Glomerular endothelial cell (primary cell): ENCODE data around the gene PTGIR. TPM values are rescaled to one million over a fixed set of nuclear protein-coding genes. Genes with fewer than 3 reads are reported as not detected.
"Not testable (repeated sequence)": the region's sequence is repeated elsewhere in the genome, so short reads cannot be mapped to it uniquely, and the experiment has no call there.

Source experiments
- DNase-seq: peaks from one replicate; pipeline ENCODE4 v3.0.0-alpha.2; 2011; ENCODE audit warnings: low read depth, low spot score; ENCODE audit errors: extremely low read depth
- total RNA-seq: library from RNA; depleted of rRNA; stranded (reverse); fragments of >200 nt; gene quantifications from 2 replicates; pipeline ENCODE4 v1.2.3, GENCODE V29; 2015

Gene PTGIR
- total RNA-seq, 1 donor from 2014 or later: 1.6 TPM

DNA sequence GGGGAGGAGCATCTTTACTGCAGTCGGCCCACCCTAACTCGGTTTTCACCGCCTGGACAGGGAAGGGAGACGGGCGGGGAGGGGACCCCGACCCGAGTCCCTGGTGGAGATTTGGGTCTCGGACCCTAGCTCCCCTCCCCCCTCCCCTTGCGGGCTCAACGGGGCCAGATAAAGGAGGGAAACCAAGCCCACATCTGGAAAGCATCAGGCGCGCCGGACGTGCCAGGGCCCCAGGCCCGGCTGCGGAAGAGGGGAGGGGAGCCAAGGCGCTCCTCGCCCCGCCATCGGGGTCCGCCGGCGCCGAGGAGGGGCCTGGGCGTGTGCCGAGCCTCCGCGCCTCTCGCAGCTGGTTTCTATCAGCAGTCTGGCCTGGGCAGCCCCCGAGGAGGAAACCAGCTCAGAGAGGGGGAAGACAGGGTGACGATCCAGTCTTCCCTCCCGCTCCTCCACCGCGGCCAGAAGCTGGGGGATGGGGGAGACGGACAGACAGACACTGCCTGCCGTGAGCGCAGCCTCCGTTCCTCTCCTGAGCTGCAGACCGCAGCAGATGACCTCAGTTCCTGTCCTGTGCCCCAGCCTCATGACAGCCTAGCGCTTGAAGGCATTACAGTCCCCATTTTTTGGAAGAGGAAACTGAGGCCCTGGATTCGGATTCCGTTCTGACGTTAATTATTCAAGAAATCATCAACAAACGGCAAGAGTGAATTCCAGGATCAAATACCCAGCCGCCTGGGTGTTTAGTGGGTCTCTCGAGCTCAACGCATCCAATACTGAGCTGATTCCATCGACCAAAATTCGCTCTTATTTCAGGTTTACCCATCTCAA is 14.7 kb upstream of the PTGIR start:
- DNase-seq: no peak

GRCh38 chr19:46637224-46637623 is 12.3 kb upstream of the PTGIR start:
- DNase-seq: no peak

GRCh38 chr19:46635920-46636761 is 11.3 kb upstream of the PTGIR start, which contains the start of gene GNG8:
GNG8 (minus strand) TSS chr19:46636202; CDS start chr19:46634682, 1,520 bp downstream.
- no peak for DNase-seq

GRCh38 chr19:46634656-46635218 is 9.8 kb upstream of the PTGIR start:
- no peak for DNase-seq

DNA sequence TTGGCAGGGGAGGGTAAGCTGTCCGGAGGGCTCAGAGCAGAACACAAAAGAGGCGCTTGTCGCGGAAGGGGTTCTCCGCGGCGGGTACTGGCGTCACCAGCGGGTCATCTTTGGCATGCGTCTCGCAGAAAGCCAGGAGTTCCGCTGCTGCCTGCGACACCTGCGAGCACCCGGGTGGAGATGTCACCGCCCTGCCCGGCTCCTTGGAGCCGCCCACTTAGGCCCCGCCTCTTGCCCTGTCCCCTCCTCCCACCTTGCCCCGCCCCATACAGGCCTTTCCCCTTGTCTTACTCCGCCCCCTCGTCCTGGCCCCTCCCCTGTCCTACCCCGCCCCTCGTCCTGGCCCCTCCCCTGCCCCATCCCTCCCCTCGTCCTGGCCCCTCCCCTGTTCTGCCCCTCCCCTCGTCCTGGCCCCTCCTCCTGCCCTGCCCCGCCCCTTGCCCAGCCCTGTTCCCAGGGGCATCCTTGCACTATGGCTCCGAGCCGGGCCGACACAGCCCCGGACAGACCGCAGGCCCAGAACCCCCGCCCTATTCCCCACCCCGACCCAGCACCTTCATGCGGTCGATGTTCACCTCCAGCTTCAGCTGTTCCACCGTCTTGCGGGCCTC is 9.3 kb upstream of the PTGIR start:
- DNase-seq: no peak

DNA sequence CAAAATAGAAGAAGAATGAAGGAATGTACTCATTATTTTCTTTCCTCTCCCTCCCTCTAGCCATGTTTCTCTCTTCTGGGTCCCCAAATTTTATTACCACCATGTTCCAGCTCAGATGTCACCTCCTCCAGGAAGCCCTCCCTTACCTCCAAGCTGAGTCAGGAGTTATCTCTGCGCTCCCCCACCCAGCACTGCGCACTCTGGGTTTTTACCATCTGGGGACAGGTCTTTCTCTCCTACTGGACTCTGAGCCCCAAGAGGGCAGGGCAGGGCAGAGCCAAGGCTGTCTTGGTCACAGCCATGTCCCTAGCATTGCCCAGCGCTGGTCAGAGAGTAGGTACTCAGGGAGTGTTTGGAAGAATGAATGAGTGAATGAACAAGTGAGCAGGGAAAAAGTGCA is 8.2 kb upstream of the PTGIR start:
- no peak for DNase-seq

- DNase-seq: no peak
Measured at GRCh38 chr19:46631481-46631880, 6.6 kb upstream of the PTGIR start.

DNA sequence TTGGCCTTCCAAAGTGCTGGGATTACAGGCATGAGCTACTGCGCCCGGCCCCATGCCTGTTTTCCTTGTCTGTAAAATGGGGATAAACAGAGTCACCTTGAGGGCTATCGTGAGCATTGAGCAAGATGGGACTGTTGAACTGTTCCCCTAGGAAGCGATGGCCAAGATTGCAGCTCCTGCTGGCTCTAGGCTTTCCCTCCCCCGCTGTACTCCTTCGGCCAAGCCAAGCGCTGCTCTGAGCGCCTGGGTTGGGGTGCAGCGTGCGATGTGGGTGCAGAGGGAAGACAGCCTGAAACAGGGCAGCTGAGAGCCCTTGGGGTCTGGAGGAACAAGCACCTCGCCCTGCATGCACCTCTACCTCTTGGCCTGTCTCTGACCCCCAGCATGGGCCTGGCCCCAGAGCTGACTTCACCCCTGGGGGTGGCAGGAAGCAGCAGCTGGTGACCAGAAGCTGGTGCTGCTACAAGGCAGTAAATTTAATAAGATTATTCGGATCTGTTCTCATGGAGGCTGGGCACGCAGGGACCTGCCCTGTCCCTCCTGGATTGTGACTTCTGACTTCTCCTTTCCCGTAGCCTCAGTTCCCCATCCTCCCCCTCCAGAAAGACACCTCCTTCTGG is 5.8 kb upstream of the PTGIR start:
- DNase-seq: no peak

DNA sequence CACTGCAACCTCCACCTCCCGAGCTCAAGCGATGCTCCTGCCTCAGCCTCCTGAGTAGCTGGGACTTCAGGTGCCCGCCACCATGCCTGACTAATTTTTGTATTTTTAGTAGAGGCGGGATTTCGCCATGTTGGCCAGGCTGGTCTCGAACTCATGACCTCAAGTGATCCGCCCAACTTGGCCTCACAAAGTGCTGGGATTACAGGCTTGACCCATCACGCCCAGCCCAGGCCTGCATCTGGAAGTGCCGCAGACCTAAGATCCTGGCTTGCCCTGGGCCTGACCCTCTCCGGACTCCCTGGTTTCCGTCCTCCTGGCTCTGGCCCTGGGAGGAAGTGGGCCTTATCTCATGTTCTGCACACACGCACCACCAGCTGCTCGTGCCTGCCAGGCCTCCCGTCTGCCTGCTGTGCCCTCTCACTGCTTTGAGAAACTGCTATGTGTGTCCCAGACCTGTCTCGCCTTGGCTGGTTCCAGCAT is 4.7 kb upstream of the PTGIR start:
- DNase-seq: no peak

DNA sequence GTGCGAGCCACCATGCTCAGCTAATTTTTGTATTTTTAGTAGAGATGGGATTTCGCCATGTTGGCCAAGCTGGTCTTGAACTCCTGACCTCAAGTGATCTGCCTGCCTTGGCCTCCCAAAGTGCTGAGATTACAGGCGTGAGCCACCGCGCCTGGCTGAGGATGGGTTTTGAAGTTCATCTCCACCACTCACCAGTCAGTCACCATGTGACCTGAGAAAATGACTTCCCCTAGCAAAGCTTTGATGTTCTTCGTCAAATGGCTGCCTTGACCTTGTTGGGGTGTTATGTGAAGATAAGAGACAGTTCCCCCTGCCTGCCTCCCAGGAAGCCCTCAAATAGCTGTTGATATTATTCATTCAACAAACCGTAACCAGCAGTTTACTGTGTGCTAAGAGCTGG is 4.1 kb upstream of the PTGIR start:
- DNase-seq: not testable (repeated sequence)

- no peak for DNase-seq
Measured at GRCh38 chr19:46626446-46626845, 1.6 kb upstream of the PTGIR start.

- DNase-seq: no peak
Measured at GRCh38 chr19:46625731-46626130, 842 bp upstream of the PTGIR start.

DNA sequence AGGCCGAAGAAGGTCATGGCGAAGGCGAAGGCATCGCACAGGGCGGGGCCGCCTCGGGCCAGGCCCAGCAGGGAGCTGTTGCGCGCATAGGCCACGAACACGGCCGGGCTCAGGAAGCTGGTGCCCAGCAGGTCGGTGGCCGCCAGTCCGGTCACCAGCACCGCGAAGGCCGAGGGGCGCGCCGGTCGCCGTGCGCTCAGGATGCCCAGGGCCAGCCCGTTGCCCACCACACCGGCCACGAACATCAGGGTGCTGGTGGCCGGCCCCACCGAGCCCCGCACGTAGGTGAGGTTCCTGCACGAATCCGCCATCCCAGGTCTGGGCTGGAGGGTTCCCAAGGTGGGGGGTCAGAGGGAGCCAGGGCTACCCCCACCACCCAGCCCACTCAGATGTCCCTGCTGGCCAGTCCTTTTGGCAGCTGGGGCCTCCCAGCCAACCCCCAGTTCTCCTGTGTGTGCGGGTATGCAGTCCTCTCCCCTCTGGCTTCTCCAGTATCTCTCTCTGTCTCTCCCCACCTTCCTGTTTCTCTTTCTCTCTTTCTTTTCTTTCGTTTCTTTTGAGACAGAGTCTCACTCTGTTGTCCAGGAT is 880 bp downstream of the PTGIR start:
- DNase-seq: no peak

DNA sequence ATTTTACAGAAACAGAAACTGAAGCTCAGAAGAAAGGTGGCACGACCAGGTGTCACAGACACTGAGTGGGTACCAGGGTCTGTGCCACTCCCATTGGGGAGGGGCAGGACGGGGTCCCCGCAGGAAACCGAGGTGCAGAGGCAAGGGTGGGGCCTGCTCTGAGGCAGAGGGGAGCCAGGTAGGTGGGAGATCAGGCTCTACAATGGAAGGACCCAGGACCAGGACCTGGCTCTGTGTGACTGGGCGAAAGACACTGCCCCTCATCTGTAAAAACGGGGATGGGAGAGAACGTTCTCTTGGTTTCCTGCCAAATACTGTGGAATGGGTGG is 2.8 kb downstream of the PTGIR start:
- no peak for DNase-seq

DNA sequence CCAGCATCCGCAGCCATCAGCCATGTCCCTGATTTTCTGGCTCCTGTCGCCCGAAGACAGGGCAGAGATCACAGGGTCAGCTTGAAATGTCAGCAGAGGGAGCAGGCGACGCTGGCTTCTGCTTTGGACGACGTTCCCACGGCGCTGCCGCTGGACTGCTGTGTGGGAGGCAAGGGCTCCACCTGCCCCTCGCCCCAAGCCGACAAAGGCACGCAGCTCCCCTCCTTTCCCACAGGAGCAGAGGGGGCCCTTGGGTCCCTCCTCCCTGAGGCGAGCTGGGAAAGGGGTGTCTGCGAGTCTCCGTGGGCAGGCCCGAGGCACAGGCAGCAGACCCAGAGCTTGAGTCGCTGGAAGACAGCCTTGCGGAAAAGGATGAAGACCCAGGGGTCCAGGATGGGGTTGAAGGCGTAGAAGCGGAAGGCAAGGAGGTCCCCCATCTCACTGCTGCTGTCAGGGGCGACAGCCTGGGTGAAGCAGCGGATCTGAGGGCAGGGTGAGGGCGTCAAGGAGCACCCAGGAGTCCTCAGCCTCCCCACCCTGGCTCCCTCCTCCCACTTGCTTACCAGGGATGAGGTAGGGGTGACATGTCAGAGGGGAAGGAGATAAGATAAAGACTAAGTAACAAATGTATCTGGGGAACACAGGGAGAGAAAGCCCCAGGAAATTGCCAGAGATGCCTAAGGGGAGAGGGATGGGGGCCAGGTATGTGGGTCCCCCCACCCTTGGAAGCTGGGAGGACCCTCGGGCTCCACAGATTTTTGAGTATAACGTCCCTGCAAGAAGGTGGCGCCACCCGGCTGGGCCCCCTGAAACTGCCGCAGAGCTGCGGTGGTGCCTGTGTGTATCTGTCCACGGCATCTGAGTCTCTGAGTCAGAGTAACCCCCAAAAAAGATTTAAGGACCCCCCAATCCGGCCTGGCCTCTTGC is 3.4 kb downstream of the PTGIR start:
- DNase-seq: no peak

GRCh38 chr19:46620716-46621115 is 4.2 kb downstream of the PTGIR start:
- DNase-seq: no peak

- DNase-seq: no peak
Measured at GRCh38 chr19:46620267-46620666, 4.6 kb downstream of the PTGIR start.

DNA sequence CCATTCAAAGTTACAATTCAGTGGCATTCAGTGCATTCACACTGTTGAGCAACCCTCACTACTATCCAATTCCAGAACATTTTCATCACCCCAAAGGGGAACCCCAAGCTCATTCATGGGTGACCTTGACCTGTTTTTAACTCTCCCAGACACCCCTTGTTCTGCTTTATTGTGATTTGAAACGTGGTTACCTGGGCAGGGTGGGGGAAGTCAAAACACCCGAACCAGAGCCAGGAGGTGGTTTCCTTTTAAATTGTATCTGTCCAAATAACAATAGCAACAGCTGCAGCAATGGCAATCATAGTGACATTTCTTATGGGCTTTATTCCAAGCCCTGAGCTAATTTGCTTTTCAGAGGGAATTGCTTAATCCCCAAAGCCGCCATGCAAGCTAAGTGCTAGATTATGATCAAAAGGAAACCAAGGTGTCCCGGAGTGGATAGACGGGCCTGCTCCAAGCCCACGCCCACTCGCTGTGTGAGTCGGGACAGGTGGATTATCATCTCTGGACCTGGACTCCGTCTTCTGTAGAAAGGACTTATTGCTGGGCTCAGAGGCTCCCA is 6.1 kb downstream of the PTGIR start:
- DNase-seq: no peak

- DNase-seq: no peak
Measured at GRCh38 chr19:46617601-46618000, 7.3 kb downstream of the PTGIR start.
